OCI-LY3 (cell line): ENCODE data around the gene PRICKLE1.

ENCODE experiments used
- H2AFZ ChIP-seq: fragments of 200-600, 300-600 bp; shearing (Covaris generic); 2 replicates; pipeline ENCODE4 v1.6.0; 2014; ENCODE audit warnings: antibody characterized with exemption, low read depth, low read length
- H3K27ac ChIP-seq: fragments of 200-600, 300-600 bp; sonication (generic); 2 replicates; pipeline ENCODE4 v1.5.1; 2014; ENCODE audit warnings: mild to moderate bottlenecking, low read length, moderate library complexity, mixed read lengths
- H3K27me3 ChIP-seq: fragments of 200-600, 300-600 bp; sonication (generic); 2 replicates; pipeline ENCODE4 v1.6.1; 2014; ENCODE audit warnings: low read depth, low read length, mixed read lengths
- H3K36me3 ChIP-seq: fragments of 200-600, 300-600 bp; sonication (generic); replicated peaks from 2 replicates; pipeline ENCODE3; 2014; ENCODE audit warnings: low read depth, low read length, mixed read lengths
- H3K4me1 ChIP-seq: fragments of 300-600, 200-600 bp; sonication (generic); 2 replicates; pipeline ENCODE4 v1.6.1; 2014; ENCODE audit warnings: low read length, mixed read lengths
- H3K4me2 ChIP-seq: fragments of 200-600, 300-600 bp; sonication (generic); 2 replicates; pipeline ENCODE4 v1.6.1; 2014; ENCODE audit warnings: low read length, mixed read lengths
- H3K4me3 ChIP-seq: fragments of 300-600, 200-600 bp; sonication (generic); 2 replicates; pipeline ENCODE4 v1.5.1; 2014; ENCODE audit warnings: antibody characterized with exemption, mild to moderate bottlenecking, low read length, moderate library complexity
- H3K79me2 ChIP-seq: fragments of 300-600, 200-600 bp; shearing (Covaris generic); 2 replicates; pipeline ENCODE4 v1.6.1; 2014; ENCODE audit warnings: mild to moderate bottlenecking, low read length, mixed read lengths
- H3K9ac ChIP-seq: fragments of 300-600, 200-600 bp; shearing (Covaris generic); 2 replicates; pipeline ENCODE4 v1.6.0; 2014; ENCODE audit warnings: mild to moderate bottlenecking, low read length, moderate library complexity
- H3K9me3 ChIP-seq: fragments of 200-600, 300-600 bp; shearing (Covaris generic); 2 replicates; pipeline ENCODE4 v1.6.1; 2014; ENCODE audit warnings: low read length, mixed read lengths; ENCODE audit not compliant: insufficient read depth
- H4K20me1 ChIP-seq: fragments of 200-600, 300-600 bp; sonication (generic); 2 replicates; pipeline ENCODE4 v1.6.1; 2016; ENCODE audit warnings: low read length, mixed read lengths; ENCODE audit not compliant: insufficient read depth
- EZH2phosphoT487 ChIP-seq: fragments of 200-600 bp; shearing (Covaris generic); IDR thresholded peaks from 2 replicates; pipeline ENCODE4 v1.6.1; 2018; ENCODE audit warnings: antibody characterized with exemption, mixed run types, low read depth
- TF ChIP-seq, protein P1 (sequence below): fragments of 200-600, 300-600 bp; sonication (generic); IDR thresholded peaks from 2 replicates; pipeline ENCODE4 v1.5.1; 2014; ENCODE audit warnings: antibody characterized with exemption, low read length, low read depth

PRICKLE1 gene

GRCh38 chr12:42586268-42586667 lies 3.3 kb downstream of the PRICKLE1 start:
- peaks cover 35% of the 10 kb centered on the region for H3K27me3 ChIP-seq
- H3K9ac ChIP-seq = no peak overlapping the region
- no peaks in the 10 kb centered on the region for H3K79me2 ChIP-seq
- H3K9me3 ChIP-seq = no peaks in the 10 kb centered on the region
- H4K20me1 ChIP-seq = no peaks in the 10 kb centered on the region
- H2AFZ ChIP-seq = no peak overlapping the region
- no peaks in the 10 kb centered on the region for H3K36me3 ChIP-seq
- peaks cover 6% of the 10 kb centered on the region; the same call in 1 of the 2 replicates for H3K4me1 ChIP-seq
- no peak overlapping the region for H3K27ac ChIP-seq
- TF ChIP-seq EZH2phosphoT487 = no peak
- H3K4me2 ChIP-seq = no peak overlapping the region
- no peak overlapping the region for H3K4me3 ChIP-seq

DNA sequence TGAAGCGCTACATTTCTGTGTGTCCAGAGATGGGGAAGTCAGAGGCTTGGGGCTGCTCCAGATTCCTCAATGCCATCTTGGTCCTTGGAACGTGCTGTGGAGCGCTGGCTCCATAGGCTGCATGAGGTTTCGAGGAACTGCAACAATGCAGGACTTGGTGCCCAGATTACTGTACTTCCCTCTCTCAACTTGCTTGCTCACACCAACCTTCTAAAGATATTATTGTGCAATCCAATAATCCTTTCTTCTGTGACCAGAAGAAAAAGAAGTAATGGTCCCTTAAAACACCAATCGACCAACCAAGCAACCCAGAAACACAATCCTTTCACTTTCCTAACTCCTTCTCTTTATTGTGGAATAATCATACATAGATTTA lies 3.7 kb downstream of the PRICKLE1 start:
- H2AFZ ChIP-seq = no peak overlapping the region
- peaks cover 33% of the 10 kb centered on the region for H3K27me3 ChIP-seq
- H3K4me1 ChIP-seq = peaks cover 6% of the 10 kb centered on the region; the same call in 1 of the 2 replicates
- TF ChIP-seq, protein P1, sequence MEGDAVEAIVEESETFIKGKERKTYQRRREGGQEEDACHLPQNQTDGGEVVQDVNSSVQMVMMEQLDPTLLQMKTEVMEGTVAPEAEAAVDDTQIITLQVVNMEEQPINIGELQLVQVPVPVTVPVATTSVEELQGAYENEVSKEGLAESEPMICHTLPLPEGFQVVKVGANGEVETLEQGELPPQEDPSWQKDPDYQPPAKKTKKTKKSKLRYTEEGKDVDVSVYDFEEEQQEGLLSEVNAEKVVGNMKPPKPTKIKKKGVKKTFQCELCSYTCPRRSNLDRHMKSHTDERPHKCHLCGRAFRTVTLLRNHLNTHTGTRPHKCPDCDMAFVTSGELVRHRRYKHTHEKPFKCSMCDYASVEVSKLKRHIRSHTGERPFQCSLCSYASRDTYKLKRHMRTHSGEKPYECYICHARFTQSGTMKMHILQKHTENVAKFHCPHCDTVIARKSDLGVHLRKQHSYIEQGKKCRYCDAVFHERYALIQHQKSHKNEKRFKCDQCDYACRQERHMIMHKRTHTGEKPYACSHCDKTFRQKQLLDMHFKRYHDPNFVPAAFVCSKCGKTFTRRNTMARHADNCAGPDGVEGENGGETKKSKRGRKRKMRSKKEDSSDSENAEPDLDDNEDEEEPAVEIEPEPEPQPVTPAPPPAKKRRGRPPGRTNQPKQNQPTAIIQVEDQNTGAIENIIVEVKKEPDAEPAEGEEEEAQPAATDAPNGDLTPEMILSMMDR = no peak
- no peak for TF ChIP-seq EZH2phosphoT487
- H3K36me3 ChIP-seq = no peaks in the 10 kb centered on the region
- H3K27ac ChIP-seq = no peak overlapping the region
- H3K4me2 ChIP-seq = no peak overlapping the region
- H3K9me3 ChIP-seq = no peaks in the 10 kb centered on the region
- H4K20me1 ChIP-seq = no peaks in the 10 kb centered on the region
- no peak overlapping the region for H3K4me3 ChIP-seq
- no peak overlapping the region for H3K9ac ChIP-seq
- no peaks in the 10 kb centered on the region for H3K79me2 ChIP-seq

GRCh38 chr12:42585154-42585840 lies 4.2 kb downstream of the PRICKLE1 start:
- Histone ChIP-seq H2AFZ (no peak overlapping the region), H3K9me3 (no peaks in the 10 kb centered on the region), H3K4me2 (no peak overlapping the region), H3K27ac (no peak overlapping the region), H3K9ac (no peak overlapping the region), H3K4me1 (peaks cover 6% of the 10 kb centered on the region; the same call in 1 of the 2 replicates), H3K27me3 (peaks cover 28% of the 10 kb centered on the region), H3K4me3 (no peak overlapping the region), H3K36me3 (no peaks in the 10 kb centered on the region), H4K20me1 (no peaks in the 10 kb centered on the region), H3K79me2 (no peaks in the 10 kb centered on the region)
- no peak for TF ChIP-seq EZH2phosphoT487
- TF ChIP-seq, protein P1 = no peak

- Histone ChIP-seq H3K4me1 (peaks cover 6% of the 10 kb centered on the region; the same call in 1 of the 2 replicates), H3K27ac (no peak overlapping the region), H3K4me3 (no peak overlapping the region), H3K9ac (no peak overlapping the region), H3K4me2 (no peak overlapping the region), H3K36me3 (no peaks in the 10 kb centered on the region), H3K27me3 (peaks cover 24% of the 10 kb centered on the region), H3K9me3 (no peaks in the 10 kb centered on the region), H2AFZ (no peak overlapping the region), H4K20me1 (no peaks in the 10 kb centered on the region), H3K79me2 (no peaks in the 10 kb centered on the region)
- no peak for TF ChIP-seq EZH2phosphoT487
- TF ChIP-seq, protein P1 = no peak
Measured at GRCh38 chr12:42584651-42585111, 4.9 kb downstream of the PRICKLE1 start.
